Caco-2 (cell line): Measurements from ENCODE around the gene IDH2. TPM values are rescaled to one million over a fixed set of nuclear protein-coding genes. Genes with fewer than 3 reads are reported as not detected.

Experiments used
- BruUV-seq: library from RNA; stranded (reverse); fragments of 400-500 nt; replicated peaks from 2 replicates; lab custom pipeline; 2021; lab: Mats Ljungman, UMichigan
- CTCF ChIA-PET: fragments of 300-600 bp; sonication (Branson Sonifier 250); formaldehyde crosslinking; loops from one replicate; lab custom pipeline; 2022; ENCODE audit warnings: antibody characterized with exemption; lab: Charles Lee
- POLR2A ChIA-PET: fragments of 300-600 bp; sonication (Branson Sonifier 250); formaldehyde crosslinking; loops from one replicate; lab custom pipeline; 2022; ENCODE audit warnings: antibody characterized with exemption; lab: Charles Lee
- DNase-seq, 2 experiments: peaks; one replicate each; pipeline versions ENCODE4 v3.0.0 to v3.0.0-alpha.2; 2020 to 2022
- H3K27me3 ChIP-seq: replicated peaks from 2 replicates; pipeline ENCODE4 v1.6.0; 2011; ENCODE audit warnings: low read length; ENCODE audit not compliant: control insufficient read depth, insufficient read depth
- H3K36me3 ChIP-seq: 2 replicates; pipeline ENCODE4 v1.5.1; 2011; ENCODE audit warnings: low read length; ENCODE audit not compliant: control insufficient read depth, insufficient read depth
- H3K4me1 ChIP-seq: fragments of 250-450 bp; sonication (Bioruptor Pico); 2 replicates; pipeline ENCODE4 v1.5.1; 2020; ENCODE audit warnings: mild to moderate bottlenecking
- H3K4me3 ChIP-seq: 2 replicates; pipeline ENCODE4 v1.5.1; 2011; ENCODE audit warnings: low read depth, mild to moderate bottlenecking, control low read depth, low read length
- H3K9me3 ChIP-seq: fragments of 250-450 bp; sonication (Bioruptor Pico); 2 replicates; pipeline ENCODE4 v1.5.1; 2020; ENCODE audit warnings: mild to moderate bottlenecking, moderate library complexity
- H3K27ac Mint-ChIP-seq: one replicate; pipeline ENCODE4 v1.8.0; 2022; ENCODE audit warnings: mixed read lengths; ENCODE audit not compliant: unreplicated experiment
- H3K27me3 Mint-ChIP-seq: one replicate; pipeline ENCODE4 v1.8.0; 2022; ENCODE audit warnings: mixed read lengths; ENCODE audit not compliant: insufficient read depth, unreplicated experiment
- H3K36me3 Mint-ChIP-seq: one replicate; pipeline ENCODE4 v1.8.0; 2022; ENCODE audit warnings: mild to moderate bottlenecking, mixed read lengths; ENCODE audit not compliant: insufficient read depth, unreplicated experiment
- H3K4me1 Mint-ChIP-seq: one replicate; pipeline ENCODE4 v1.8.0; 2022; ENCODE audit warnings: low read depth, mixed read lengths; ENCODE audit not compliant: unreplicated experiment
- H3K4me3 Mint-ChIP-seq: one replicate; pipeline ENCODE4 v1.8.0; 2022; ENCODE audit warnings: mild to moderate bottlenecking, moderate library complexity, mixed read lengths; ENCODE audit not compliant: unreplicated experiment
- H3K9me3 Mint-ChIP-seq: one replicate; pipeline ENCODE4 v1.8.0; 2022; ENCODE audit warnings: mixed read lengths; ENCODE audit not compliant: unreplicated experiment
- CTCF ChIP-seq, 2 experiments: fragments of 200-600 bp in 1 of 2; IDR thresholded peaks; 1 replicate in 1 of 2; 2 replicates in 1 of 2; pipeline versions ENCODE4 v1.5.1 to v1.8.0; 2011 to 2022; ENCODE audit warnings: antibody characterized with exemption in 1 of 2, control low read depth in 1 of 2, inconsistent platforms in 1 of 2, low read depth in 1 of 2, low read length in 1 of 2, mild to moderate bottlenecking in 1 of 2, moderate library complexity in 1 of 2; ENCODE audit not compliant: insufficient read depth in 1 of 2, severe bottlenecking in 1 of 2, unreplicated experiment in 1 of 2
- intact Hi-C: fragments of 100-400 bp; cut with micrococcal nuclease; formaldehyde crosslinking; loops from one replicate; pipeline ENCODE4 v1.10.0; 2022; ENCODE audit not compliant: unreplicated experiment
- total RNA-seq: library from RNA; stranded (reverse); gene quantifications from 2 replicates; pipeline ENCODE4 v1.2.3, GENCODE V29; 2022

Gene IDH2
- total RNA-seq, 1 experiment from 2014 or later = 28.7 TPM

- no peak overlapping the region for H3K27ac Mint-ChIP-seq
- POLR2A ChIA-PET = no interaction called here
- no peak for DNase-seq
- no peaks in the 10 kb centered on the region for H3K9me3 Mint-ChIP-seq
- intact Hi-C loops = no loop called here
- no peaks in the 10 kb centered on the region for H3K36me3 Mint-ChIP-seq
- H3K9me3 ChIP-seq = no peaks in the 10 kb centered on the region
- no peaks in the 10 kb centered on the region for H3K4me1 ChIP-seq
- H3K4me3 ChIP-seq = no peak overlapping the region
- H3K4me3 Mint-ChIP-seq = no peak overlapping the region
- no peaks in the 10 kb centered on the region for H3K36me3 ChIP-seq
- no peaks in the 10 kb centered on the region for H3K27me3 ChIP-seq
- CTCF ChIA-PET = no interaction called here
- H3K27me3 Mint-ChIP-seq = peaks cover 5% of the 10 kb centered on the region
- H3K4me1 Mint-ChIP-seq = no peaks in the 10 kb centered on the region
- TF ChIP-seq CTCF (IDR thresholded peaks at IDR 0.05; ENCODE audit: insufficient read depth in 1 of 2, low read depth in 1 of 2, low read length in 1 of 2, severe bottlenecking in 1 of 2, unreplicated experiment in 1 of 2) = no peak
- no TSS peak for BruUV-seq
Measured at GRCh38 chr15:90124507-90124906, 22.2 kb upstream of the IDH2 start.

- ChIA-PET POLR2A (no interaction called here), CTCF (interaction anchor here (0.6 kb wide), 1 partner anchor 275 kb away, joined by 3 read pairs; no protein-coding TSS in a partner anchor)
- Histone ChIP-seq H3K4me3 (no peak overlapping the region), H3K4me1 (no peaks in the 10 kb centered on the region), H3K9me3 (no peaks in the 10 kb centered on the region), H3K27me3 (no peaks in the 10 kb centered on the region), H3K36me3 (no peaks in the 10 kb centered on the region)
- no peak overlapping the region for H3K4me3 Mint-ChIP-seq
- peaks cover 3% of the 10 kb centered on the region for H3K27me3 Mint-ChIP-seq
- DNase-seq = no peak
- intact Hi-C loops = no loop called here
- H3K4me1 Mint-ChIP-seq = no peaks in the 10 kb centered on the region
- no peak for TF ChIP-seq CTCF (IDR thresholded peaks at IDR 0.05; ENCODE audit: insufficient read depth in 1 of 2, low read depth in 1 of 2, low read length in 1 of 2, severe bottlenecking in 1 of 2, unreplicated experiment in 1 of 2)
- H3K36me3 Mint-ChIP-seq = peaks cover 6% of the 10 kb centered on the region
- BruUV-seq = no TSS peak
- no peak overlapping the region for H3K27ac Mint-ChIP-seq
- peaks cover 9% of the 10 kb centered on the region for H3K9me3 Mint-ChIP-seq
Measured at GRCh38 chr15:90121086-90121485, 18.8 kb upstream of the IDH2 start.

- Histone ChIP-seq H3K9me3 (peaks cover 4% of the 10 kb centered on the region), H3K36me3 (no peaks in the 10 kb centered on the region), H3K27me3 (no peaks in the 10 kb centered on the region), H3K4me3 (no peak overlapping the region), H3K4me1 (no peaks in the 10 kb centered on the region)
- no peaks in the 10 kb centered on the region for H3K4me1 Mint-ChIP-seq
- ChIA-PET CTCF (no interaction called here), POLR2A (no interaction called here)
- intact Hi-C loops = no loop called here
- H3K27ac Mint-ChIP-seq = no peak overlapping the region
- TF ChIP-seq CTCF (IDR thresholded peaks at IDR 0.05; ENCODE audit: insufficient read depth in 1 of 2, low read depth in 1 of 2, low read length in 1 of 2, severe bottlenecking in 1 of 2, unreplicated experiment in 1 of 2) = no peak
- peaks cover 3% of the 10 kb centered on the region for H3K27me3 Mint-ChIP-seq
- H3K9me3 Mint-ChIP-seq = peaks cover 13% of the 10 kb centered on the region
- no TSS peak for BruUV-seq
- H3K4me3 Mint-ChIP-seq = no peak overlapping the region
- DNase-seq = no peak
- peaks cover 6% of the 10 kb centered on the region for H3K36me3 Mint-ChIP-seq
Measured at GRCh38 chr15:90119367-90119766, 17.1 kb upstream of the IDH2 start.
